Activated CD4-positive, CD25-positive, alpha-beta regulatory T cell (primary cell): Measurements from ENCODE around the gene NPBWR2.

Source experiments
- DNase-seq, 4 experiments: peaks; one replicate each; lab custom pipeline; 2025; lab: John Stamatoyannopoulos, UW

Gene NPBWR2, protein sequence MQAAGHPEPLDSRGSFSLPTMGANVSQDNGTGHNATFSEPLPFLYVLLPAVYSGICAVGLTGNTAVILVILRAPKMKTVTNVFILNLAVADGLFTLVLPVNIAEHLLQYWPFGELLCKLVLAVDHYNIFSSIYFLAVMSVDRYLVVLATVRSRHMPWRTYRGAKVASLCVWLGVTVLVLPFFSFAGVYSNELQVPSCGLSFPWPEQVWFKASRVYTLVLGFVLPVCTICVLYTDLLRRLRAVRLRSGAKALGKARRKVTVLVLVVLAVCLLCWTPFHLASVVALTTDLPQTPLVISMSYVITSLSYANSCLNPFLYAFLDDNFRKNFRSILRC

DNA sequence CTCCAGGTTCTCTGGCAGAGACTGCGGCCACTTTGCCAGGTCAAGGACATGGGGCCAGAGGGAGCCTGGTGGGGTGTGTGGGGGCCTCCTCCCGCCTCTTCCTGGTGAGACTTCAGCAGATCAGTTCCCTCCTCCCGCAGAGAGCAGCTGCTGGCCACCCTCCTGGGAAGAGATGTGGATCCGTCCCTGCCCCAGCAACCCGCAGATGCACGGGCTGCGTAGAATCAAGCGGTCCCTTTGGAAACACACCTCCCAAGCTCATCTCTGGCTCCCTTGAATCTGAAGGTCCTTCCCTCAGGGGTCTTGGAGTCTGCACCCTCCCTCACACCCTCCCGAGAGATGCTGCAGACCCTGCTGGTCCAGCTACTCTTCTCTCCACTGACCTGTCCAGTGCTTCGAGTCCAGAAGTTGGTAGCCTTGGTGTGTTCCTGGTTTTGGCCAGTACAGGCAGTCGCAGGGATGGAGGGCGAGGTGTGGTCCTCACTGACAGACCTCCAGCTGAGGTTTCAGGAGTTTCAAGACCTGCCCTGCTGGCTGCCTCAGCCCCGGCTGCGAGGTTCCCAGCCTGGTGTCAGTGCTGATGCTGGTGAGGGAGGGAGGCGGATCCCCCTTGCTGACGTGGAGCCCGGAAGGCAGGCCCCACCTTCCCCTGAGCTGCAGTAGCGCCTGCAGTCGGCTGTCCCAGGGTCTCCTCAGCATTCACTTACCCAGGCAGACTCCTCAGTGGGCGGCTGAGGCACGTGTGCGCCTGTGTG, at the start of gene NPBWR2:
TSS of gene NPBWR2 (minus strand) at position 585 of the 755 bp plus-strand sequence. CDS start 734 bp downstream, outside the sequence.
- DNase-seq: no peak

DNA sequence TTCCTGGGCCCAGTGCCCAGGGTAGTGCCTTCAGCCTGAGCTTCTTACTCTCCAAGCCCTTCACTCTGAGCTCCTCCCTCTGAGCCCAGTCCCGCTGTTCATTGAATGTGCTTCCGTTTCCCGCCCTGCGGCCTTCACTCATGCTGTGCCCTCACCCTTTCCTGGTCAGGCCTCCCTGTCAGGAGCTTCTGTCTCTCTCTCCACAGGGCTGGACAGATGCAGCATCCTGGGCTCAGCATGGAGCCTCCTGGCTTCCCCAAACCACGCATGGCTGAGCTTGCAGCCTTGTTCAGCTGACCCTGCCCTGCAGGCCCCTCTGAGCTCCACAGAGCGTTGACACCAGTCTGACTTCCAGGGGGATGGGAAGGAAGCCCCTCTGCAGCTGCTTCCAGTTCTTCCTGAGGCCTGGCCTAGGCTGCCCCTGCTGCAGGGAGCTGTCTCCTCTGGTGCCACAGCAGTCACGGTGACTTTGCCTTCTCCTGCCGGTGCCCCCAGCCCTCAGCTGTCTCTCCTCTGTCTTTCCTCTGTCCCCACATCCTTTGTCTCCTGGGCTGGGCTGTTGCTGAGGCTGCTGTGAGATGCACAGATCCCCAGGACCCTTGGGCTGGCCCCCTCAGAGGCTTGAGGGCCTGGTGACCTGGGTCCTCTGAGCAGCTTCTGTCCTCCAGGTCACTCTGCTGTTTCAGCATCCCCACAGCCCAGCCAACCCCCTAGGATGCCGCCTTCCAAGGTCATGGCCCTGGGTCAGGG, 48.9 kb upstream of the NPBWR2 start:
- DNase-seq: no peak

DNA sequence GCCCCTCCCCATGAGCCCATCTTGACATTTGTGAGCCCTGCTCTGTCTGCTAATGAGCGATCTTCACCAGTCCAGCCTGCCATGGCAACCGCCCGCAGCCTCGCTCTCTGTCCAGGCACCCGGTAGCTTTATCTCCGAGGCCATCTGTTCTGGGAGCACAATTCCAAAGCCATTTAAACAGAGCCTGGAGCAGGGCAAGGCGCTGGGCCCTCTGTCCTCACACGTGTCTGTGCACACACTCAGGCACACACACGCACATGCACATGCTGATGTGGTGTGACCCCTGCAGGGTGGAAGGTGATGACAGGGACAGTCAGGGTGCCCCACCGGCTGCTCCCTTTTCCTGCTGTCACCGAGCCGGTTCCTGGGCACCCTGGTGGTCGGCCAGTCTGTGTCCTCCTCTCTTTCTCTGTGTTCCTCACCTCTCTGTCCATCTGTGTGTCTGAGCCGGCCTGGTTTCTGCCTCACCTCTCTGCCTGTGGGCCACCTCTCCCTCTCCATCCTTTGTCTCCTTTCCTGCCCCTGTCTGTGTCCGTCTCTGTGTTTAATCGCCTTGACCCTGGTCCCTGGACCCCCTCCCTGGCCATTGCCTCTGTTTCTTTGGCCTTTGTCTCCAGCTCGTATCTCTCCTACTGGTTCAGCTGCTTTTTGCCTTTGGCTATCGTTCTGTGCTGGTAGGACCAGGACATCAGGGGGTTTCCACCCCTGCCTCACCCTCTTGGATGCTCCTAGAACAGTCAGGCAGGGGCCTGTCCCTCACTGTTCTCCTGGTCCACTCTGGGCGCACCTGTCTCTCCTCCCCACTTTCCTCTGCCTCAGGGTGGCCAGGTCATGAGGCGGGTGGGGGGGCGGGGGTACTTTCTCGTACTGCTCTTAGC, 48.1 kb upstream of the NPBWR2 start:
- DNase-seq: no peak

DNA sequence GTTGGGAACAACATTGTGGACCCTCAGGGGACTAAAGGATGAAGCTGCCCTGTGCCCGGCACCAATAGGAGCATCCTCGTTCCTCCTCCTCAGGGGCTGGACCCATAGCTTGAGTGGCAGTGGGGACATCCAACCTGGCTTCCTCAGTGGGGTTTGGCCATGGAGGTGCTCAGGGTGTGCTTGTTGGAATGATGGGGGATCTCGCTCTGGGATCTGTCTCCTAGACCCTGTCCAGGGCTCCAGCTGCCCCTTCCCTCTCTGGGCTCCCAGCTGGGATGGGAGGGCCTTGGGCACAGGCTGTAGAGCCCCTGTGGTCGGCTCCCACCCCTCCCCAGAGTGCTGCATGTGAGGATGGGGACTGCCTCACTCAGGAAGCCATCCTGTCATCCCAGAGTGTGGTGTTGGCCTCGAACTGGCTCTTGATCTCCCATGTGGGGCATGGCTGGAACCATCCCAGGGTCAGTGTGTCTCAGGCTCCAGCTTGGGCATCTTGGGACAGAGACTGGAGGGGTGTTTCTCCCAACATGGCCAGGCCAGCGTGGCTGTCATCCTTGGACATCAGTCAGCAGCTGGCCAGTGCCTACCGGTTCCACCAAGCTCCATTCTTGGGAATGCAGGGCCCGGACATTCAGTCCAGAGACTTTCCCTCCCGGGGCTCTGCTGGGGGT, 47.4 kb upstream of the NPBWR2 start:
- no peak for DNase-seq

DNA sequence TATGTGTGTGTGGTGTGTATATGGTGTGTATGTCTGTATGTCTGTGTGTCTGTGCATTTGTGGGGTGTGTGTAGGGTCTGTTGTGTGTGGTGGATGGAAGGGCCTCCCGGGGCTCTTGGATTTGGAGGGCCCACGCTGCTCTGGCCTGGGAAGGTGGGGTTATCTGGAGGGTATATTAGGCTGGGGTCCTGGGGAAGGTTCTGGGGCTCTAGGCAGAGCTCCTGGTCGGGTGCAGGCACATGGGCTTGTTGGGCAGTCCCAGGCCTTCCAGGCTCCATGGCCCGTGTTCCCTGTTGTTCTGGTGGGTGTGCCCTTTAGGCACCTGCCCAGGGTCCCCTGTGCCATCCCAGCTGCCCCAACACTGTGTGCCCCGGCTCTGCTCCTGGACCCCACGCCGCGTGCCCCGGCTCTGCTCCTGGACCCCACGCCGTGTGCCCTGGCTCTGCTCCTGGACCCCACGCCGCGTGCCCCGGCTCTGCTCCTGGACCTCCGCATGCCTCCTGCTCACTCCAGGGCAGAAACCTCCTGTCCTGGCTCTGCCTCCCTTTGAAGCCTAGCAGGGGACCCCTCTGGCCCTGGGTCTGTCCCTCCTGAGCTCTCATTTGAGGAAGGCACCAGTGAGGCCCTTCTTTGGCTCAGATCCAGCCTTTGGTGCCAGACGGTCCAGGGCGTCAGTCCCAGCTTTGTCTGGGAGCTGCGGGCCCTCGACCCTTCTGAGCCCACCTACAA, 46.7 kb upstream of the NPBWR2 start:
- DNase-seq: no peak

DNA sequence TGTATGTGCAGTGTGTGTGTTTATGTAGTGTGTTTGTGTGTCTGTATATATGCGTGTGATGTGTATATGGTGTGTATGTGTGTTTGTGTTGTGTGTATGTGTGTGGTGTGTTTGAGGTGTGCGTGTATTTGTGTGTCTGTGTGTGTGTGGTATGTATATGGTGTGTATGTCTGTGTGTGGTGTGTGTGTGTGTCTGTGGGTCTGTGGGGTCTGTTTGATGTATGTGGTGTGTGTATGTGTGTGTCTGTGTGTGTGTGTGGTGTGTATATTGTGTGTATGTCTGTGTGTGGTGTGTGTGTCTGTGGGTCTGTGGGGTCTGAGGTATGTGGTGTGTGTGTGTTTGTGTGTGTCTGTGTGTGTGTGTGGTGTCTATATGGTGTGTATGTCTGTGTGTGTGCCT, 46.0 kb upstream of the NPBWR2 start:
- no peak for DNase-seq

DNA sequence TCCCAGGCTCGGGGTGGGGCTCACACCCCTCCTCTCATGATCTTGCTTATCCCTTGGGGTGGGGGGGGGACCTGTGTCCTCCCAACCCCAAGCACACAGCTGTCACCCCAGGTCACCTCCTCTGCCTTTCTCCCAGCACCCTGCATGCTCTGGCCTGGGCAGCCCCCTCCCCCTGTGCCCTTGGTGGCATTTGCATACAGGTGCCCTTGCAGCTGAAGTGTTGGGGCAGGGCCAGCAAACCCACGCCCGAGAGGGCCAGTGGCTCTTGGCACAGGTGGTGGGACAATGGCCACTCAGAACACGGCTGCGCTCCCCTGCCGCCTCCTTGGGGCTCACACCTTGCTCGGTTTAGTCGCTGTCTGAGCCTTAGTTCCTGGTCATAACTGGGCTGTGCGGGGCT, 45.5 kb upstream of the NPBWR2 start:
- no peak for DNase-seq

DNA sequence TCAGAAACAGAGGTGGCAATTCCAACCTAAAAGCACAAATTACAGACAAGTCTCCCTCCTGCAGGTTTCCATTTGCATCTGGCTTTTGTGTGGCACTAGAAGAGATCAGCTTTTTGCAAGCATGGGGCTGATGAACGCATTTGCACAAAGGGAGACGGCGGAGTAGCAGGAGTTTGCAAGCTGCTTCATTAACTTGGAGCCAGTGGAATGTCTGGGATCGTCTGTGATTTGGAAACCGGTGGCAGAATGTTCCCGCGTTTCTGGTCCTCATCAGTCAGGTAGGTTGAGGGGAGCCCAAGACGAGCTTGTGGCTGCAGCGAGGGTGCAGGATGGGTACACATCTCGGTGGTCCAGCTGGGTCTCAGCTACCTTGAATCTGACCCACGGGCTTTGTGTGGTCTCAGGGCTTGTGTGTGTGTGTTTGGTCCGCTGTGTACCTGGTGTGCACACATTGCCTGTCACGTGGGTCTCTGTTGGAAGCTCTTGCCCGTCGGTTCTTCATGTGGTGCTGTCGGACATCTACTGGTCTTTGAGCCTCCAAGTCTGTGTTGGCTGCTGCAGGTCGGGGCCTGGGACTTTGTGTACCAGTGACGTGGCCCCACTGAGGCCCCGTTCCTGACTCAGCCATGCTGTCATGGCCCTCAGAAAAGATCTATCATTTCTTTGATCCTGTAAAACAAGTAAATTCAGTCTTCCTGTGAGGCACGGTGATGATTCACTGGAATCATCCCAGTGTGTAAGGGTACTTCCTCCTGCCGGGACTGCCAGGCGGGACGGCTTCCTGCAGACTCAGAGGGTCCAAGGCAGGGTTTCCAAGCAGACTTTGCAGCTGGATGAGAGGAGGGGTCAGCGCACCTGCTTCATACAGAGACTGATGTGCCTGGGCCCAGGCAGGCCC, 44.5 kb upstream of the NPBWR2 start:
- no peak for DNase-seq

DNA sequence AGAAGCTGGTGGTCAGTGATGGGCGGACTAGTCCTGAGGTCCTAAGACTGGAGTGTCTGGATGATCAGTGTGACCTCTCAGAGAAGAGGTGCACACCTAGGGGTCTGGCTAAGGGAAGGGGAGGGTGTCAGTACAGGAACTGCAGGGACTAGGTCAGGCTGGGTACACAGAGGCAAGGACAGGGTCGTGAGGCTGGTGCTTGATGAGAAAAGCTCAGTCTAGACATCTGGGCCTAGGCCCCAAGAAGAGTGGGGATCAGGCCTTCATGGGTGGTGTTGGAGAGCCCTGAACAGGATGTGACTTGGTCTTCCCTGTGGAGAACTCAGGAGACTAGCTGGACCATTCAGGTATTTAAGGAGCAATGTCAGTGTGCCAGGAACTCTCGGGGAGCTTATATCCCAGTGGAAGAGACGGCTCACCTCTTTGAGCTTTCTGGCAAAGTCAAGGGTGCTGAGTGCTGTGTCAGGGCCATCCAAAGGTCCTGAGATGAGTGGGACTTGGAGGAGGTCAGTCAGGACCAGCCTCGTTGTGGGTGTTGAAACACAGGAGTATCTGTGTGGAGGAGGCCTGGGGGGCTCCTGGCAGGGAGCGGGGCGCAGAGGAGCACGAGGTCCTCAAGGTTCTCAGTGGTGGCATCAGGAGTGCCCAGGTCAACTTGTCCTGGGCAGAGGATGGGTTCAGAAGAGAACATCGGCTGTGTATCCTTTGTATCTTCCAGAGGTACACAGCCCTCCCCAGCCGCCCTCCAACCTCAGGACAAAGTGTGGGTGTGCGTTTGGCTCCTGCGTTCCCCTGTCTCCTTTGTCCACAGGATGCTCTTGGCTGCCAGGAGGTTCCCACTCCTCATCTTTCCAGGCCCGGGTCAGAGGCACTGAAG, 43.6 kb upstream of the NPBWR2 start:
- no peak for DNase-seq

DNA sequence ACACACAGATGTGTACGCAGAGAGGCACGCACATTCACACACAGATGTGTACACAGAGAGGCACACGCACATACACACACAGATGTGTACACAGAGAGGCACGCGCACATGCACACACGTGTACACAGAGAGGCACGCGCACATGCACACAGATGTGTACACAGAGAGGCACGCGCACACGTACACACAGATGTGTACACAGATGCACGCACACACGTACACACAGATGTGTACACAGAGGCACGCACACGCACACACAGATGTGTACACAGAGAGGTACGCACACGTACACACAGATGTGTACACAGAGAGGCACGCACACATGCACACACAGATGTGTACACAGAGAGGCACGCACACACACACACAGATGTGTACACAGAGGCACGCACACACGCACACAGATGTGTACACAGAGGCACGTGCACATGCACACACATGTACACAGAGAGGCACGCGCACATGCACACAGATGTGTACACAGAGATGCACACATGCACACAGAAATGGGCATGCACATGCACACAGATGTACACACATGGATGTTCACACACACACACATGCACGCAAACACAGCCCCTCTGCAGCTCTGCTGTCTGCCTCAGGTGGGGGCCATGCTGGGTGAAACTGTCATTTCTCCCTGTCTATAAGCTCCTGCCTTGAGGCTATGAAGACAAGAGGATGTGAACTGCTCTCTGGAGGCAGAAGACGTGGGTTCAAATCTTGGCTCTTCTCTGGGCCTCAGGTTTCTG, 42.6 kb upstream of the NPBWR2 start:
- no peak for DNase-seq

DNA sequence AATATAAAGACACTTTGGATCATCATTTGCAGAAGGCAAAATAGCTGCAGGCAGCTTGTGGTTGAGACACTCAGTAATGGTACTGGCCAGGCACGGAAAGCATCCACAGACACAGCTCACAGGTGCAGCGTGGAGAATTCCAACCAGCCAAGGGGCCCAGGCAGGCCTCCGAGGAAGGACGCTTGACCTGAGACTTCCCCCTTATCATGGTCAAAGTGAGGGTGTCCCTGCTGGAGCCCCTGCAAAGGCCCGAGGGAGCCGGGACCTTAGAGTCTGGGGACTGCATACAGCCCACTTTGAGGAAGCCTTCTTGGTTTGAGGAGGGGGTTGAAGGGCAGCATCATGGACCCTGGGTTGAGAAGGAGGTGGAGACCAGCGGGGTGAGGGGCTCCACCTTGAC, 41.8 kb upstream of the NPBWR2 start:
- DNase-seq: no peak

DNA sequence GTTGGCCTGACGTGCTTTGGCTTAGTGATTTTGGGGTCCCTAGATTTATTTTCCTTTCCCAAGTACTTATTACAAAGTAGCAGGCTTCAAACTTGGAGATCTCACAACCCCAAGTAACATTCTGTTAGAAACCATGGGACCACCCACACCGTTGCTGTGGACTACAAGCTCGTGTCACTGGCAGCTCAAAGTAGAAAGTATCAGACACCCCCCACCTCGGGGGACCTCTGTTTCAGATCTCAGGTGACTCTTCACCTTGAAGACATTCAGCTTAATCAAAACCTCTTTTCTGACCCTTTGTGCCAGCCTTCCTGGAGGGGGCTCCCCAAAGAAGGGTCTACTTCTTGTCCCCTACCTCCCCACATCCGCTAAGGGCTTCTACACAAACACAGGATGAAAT, 41.2 kb upstream of the NPBWR2 start:
- DNase-seq: no peak

DNA sequence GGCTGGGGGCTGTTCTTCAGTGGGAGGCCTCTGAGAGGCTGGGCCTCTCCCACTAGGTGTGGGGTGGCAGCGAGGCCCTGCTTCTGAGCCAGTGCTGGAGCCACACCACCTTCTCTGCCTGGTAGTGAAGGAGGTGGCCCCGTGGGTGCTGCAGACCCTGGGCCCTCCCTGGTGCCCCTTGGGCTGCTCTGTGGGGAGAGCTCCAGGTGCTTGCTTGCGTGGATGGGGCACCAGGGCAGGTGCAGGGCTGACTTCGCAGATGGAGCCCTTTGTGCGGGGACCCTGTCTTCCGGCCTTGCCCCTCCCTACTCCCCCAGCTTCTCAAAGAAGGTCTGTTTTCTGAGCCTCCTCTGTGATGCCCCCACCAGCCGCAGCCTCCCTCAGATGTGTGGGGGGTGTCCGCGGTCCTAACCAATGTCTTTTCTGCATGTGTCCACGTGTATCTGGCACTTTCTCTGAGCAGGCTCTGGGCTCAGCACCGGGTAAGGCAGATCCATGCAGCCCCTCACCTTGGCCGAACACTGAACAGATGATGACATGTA, 39.6 kb upstream of the NPBWR2 start:
- DNase-seq: no peak

DNA sequence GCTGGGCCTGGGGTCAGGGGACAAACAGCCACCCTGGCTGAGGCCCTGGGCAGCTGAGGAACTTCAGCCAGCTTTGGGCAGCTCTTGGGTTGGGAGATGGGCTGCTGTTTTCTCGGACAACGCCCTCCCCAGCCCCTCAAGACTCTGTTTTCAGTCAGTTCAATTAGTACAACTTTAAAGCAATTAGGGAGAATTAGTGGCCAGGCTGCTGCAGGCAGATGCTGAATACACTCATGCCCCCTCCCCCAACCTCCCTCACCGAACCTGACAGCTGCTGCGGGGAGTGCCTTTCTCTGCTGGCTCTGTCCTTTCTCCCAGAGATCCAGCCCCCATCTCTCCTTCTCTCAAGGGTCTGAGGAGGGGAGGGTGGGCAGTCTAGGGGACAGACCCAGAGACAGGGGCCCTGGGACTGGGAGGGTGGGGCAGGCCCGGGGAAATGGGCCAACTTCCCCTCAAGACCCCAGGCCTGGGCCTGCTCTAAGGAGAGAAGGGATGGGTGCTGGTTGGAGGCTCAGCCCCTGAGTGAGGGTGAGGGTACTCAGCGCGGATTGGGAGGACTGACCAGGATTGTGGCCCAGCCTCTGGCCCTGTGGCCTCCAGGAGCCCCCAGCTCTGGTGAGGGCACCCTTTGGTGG, 39.1 kb upstream of the NPBWR2 start:
- DNase-seq: no peak

DNA sequence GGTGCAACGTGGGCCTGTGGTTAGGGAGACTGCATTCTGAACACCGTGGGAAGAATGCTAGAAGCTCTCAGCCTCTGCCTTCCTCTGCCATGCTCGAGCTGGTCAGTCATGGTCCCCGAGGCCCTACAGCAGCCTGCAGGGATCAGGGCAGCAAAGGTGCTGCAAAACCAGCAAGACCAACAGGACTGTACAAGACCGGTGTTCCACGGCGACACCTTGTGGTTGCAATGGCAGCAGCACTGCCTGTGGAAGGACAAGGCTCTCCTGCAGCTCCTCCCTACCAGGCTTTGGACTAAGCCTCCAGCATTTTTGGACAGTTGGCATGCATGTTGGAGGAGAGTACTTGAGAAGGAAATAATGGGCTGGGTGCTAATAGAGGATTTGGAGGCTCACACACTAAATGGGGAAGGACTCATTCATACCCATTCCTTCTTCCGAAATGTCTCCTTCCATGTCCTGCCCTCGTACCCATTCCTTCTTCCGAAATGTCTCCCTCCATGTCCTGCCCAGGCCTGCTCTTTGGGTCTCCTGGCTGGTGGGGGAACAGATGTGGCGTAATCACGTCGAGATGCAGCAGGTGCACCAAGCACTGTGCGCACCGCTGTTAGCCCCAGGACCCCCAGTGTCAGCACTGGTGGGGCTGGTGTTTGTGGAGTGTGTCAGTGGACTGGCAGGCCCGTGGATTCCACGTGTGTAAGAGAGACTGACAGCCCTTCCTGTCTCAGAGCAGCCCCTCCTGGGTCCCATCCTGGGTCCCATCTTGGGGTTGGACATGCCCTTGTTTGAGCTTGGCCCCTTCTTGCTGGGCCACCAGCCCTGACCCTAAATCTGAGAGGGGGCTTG, 38.3 kb upstream of the NPBWR2 start:
- DNase-seq: no peak
